ENCODE data around the gene ZNF189.

ZNF189 gene

GRCh38 chr9:101354765-101355708 is 43.6 kb upstream of the ZNF189 start:
- H3K4me3 ChIP-seq (ENCODE audit: low read depth, low read length) = no peak overlapping the region
- H3K9me3 ChIP-seq (ENCODE audit: severe bottlenecking) = no peaks in the 10 kb centered on the region
- H3K27me3 ChIP-seq (ENCODE audit: insufficient read depth, low read depth, severe bottlenecking) = no peaks in the 10 kb centered on the region
- H3K36me3 ChIP-seq = no peaks in the 10 kb centered on the region
- no peak for TF ChIP-seq CTCF (IDR thresholded peaks at IDR 0.05; ENCODE audit: low read depth, low read length)
- no peak for DNase-seq
- H3K27ac ChIP-seq = no peak overlapping the region

- no peaks in the 10 kb centered on the region for H3K27me3 ChIP-seq (ENCODE audit: insufficient read depth, low read depth, severe bottlenecking)
- no peak for TF ChIP-seq CTCF (IDR thresholded peaks at IDR 0.05; ENCODE audit: low read depth, low read length)
- H3K4me3 ChIP-seq (ENCODE audit: low read depth, low read length) = no peak overlapping the region
- H3K36me3 ChIP-seq = no peaks in the 10 kb centered on the region
- H3K9me3 ChIP-seq (ENCODE audit: severe bottlenecking) = no peaks in the 10 kb centered on the region
- no peak overlapping the region for H3K27ac ChIP-seq
- DNase-seq = no peak
Observed at GRCh38 chr9:101356619-101357018, 42.0 kb upstream of the ZNF189 start.

- Histone ChIP-seq H3K36me3 (no peaks in the 10 kb centered on the region), H3K4me3 (ENCODE audit: low read depth, low read length) (no peak overlapping the region), H3K27me3 (ENCODE audit: insufficient read depth, low read depth, severe bottlenecking) (no peaks in the 10 kb centered on the region), H3K9me3 (ENCODE audit: severe bottlenecking) (no peaks in the 10 kb centered on the region), H3K27ac (no peak overlapping the region)
- no peak for DNase-seq
- TF ChIP-seq CTCF (IDR thresholded peaks at IDR 0.05; ENCODE audit: low read depth, low read length) = no peak
Observed at GRCh38 chr9:101359679-101360078, 39.0 kb upstream of the ZNF189 start.

GRCh38 chr9:101360647-101361046 is 38.0 kb upstream of the ZNF189 start:
- no peak overlapping the region for H3K27ac ChIP-seq
- H3K4me3 ChIP-seq (ENCODE audit: low read depth, low read length) = no peak overlapping the region
- H3K36me3 ChIP-seq = no peaks in the 10 kb centered on the region
- no peak for DNase-seq
- no peak for TF ChIP-seq CTCF (IDR thresholded peaks at IDR 0.05; ENCODE audit: low read depth, low read length)
- H3K9me3 ChIP-seq (ENCODE audit: severe bottlenecking) = no peaks in the 10 kb centered on the region
- H3K27me3 ChIP-seq (ENCODE audit: insufficient read depth, low read depth, severe bottlenecking) = no peaks in the 10 kb centered on the region

- Histone ChIP-seq H3K27ac (no peak overlapping the region), H3K36me3 (no peaks in the 10 kb centered on the region), H3K4me3 (ENCODE audit: low read depth, low read length) (no peak overlapping the region), H3K9me3 (ENCODE audit: severe bottlenecking) (no peaks in the 10 kb centered on the region), H3K27me3 (ENCODE audit: insufficient read depth, low read depth, severe bottlenecking) (no peaks in the 10 kb centered on the region)
- no peak for TF ChIP-seq CTCF (IDR thresholded peaks at IDR 0.05; ENCODE audit: low read depth, low read length)
- no peak for DNase-seq
Observed at GRCh38 chr9:101362450-101362849, 36.2 kb upstream of the ZNF189 start.
